ENCODE results near the gene SMPD4.
"Not testable (repeated sequence)": the region's sequence is repeated elsewhere in the genome, so short reads cannot be mapped to it uniquely, and the experiment has no call there.

- TF ChIP-seq EZH2 (IDR thresholded peaks at IDR 0.05; ENCODE audit: insufficient read depth, poor library complexity, severe bottlenecking); EZH2phosphoT487 (IDR thresholded peaks at IDR 0.05; ENCODE audit: insufficient read depth, low read depth): not testable (repeated sequence)
These were observed 47.2 kb upstream of the SMPD4 start for GRCh38 chr2:130228467-130229160.
